ACHN (cell line): ENCODE measurements around the gene CSNK2B.

Experiments
- DNase-seq: peaks from one replicate; pipeline ENCODE4 v3.0.0-alpha.2; 2015
- in situ Hi-C: cut with HindIII; loops from 2 replicates; pipeline ENCODE4 v1.10.0; 2017; ENCODE audit warnings: low sequenced_read_pairs, low pct_ligation_motif_present, low pct_unique_long_range_greater_than_20kb

The CSNK2B gene

DNA sequence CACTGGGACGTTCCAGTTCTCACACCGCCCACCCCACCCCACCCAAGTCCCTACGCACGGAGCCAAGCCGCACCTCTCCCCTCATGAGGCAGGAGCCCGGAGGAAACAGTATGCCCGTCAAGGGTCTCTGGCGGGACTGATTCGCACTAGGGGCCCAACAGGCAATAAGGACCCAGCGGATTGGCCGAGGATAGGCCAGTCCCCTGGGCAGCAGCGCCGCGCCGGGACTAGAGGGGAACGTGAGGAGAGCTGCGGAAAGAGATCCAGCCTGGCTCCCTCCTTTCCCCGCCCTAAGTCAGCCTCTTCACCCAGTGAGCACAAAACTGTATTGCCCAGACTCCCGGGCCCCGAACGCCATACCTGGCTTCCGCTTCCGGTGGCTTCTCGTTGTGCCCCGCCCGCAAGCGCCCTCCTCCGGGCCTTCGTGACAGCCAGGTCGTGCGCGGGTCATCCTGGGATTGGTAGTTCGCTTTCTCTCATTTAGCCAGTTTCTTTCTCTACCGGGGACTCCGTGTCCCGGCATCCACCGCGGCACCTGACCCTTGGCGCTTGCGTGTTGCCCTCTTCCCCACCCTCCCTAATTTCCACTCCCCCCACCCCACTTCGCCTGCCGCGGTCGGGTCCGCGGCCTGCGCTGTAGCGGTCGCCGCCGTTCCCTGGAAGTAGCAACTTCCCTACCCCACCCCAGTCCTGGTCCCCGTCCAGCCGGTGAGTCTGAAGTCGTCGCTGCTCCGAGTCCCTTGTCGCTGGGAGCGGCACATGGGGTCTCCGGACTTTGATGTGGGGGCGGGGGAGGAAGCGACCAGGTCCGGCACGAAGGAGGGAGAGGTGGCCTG lies at the start of gene CSNK2B:
CSNK2B (plus strand) TSS at position 580 of the 836 bp plus-strand sequence. CDS start 752 bp downstream, outside the sequence.
- in situ Hi-C loops = no loop called here
- DNase-seq = peak; percentile 94

DNA sequence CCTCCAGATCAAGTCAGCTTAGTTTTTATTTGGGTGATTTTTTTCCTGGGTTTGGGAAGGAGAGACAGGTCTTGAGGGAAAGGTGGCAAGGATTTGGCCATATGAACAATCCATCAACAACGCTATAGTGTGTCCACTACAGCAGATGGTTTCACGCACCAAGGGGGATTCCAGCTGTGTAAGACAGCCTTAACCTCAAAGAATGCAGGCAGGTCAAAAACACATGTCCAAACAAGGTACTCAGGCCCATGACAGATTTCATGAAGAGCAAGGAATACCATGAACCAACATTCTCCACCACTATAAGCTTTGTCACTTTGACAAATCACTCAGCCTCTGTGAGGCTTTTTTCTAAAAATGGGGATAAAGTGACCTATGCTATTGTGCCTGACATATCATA lies 48.9 kb upstream of the CSNK2B start:
- no peak for DNase-seq
- in situ Hi-C loops = no loop called here

DNA sequence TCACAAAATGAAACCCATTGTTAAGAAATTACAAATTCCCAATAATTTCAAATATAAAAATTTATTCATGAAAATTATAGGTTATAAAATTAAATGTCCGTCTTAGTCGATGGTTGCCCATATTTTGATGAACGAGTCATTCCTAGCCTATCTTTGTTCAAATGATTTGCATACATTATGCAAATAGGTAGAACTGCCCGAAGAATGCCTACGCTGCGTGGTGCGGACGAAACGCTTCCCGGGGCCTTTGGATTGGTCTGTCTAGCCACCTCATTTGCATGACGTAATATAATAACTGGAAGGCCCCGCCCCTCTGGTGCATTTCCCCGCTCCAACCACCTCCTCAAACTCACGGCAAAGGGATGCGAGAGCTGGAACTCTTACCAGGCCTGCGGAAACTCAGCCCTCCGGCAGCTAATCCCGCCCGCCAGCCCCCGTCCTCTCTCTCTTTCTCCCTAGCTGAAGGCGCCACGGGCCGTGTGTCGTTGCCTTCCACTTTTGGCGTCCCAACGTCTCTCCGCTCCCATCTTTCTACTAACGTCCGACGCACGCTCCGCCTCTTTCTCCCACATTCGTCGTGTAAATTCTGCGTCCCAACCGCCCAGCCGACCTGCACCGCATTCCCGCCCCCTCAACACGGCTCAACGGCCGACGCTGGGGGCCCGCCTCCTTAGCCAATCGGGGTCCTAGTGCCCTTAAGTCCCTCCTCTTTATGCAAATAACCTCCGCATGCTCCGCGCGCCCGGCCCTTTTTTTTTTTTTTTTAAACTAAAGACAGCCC lies 45.9 kb upstream of the CSNK2B start:
- in situ Hi-C loops = no loop called here
- DNase-seq = peak; percentile 97

DNA sequence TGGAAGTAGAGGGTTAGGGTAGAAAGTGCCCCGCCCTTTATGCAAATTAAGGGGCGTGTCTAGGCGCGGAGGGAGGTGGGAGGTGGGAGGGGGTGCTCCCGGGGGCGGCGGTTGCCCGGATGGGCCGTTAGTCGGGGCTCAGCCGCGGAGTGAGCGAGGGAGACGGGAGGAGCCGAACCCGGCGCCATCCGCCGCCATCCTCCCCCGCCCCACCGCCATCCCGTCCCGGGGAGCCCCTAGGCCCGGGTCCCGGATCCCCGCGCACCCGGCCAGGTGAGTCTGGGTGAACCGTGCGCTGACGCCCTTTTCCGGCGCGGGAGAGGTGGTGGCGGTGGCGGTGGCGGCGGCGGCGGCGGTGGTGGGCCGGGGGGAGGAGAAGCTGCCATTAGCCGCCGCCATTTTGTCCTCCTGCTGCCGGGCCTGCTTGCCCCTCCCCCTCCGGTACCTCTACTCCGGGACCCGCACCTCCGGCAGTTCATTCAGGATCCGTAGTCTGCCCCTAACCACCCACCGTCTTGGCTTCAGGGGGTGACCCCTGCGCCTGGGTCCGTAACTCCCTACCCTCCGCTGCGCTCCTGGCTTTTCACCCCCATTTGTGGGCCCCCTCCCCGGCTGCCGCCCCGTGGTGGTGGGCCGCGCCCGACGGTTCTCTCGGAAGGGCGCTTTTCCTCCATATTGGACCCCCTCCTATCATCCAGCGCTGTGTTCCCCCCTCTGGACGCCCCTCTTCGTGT lies 45.1 kb upstream of the CSNK2B start, which contains the start of gene PRRC2A:
PRRC2A (plus strand) TSS at position 130 of the 734 bp plus-strand sequence. CDS start 2,075 bp downstream, outside the sequence.
- DNase-seq = peak; percentile 62
- in situ Hi-C loops = no loop called here

DNA sequence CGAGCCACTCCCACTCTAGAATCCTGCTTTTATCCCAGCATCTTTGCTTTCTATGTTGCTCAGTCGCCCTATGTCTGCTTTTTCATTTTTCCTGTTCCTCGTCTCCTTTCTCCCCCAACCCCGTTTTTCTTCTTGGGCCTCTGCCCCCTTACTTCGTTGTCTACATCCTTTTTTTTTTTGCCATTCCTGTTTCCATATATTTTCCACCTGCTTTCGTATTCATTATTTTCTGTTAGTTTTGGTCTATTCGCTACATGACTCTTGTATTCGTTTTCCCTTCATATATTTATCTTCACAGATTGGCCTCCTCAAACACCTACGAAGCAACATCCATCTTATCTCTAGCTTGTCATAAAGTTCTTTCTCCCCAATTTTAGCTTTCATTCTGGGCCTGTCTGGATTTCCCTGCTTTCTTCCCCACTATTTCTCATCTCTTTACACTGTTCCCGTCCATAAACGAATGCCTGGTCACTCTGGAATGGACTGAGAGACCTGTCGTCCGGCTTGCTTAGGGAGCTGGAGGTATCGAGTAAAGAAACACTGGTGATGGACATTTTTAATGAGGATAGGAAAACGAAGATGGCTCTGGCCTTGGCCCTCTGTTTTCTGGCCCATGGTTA lies 44.5 kb upstream of the CSNK2B start:
- no peak for DNase-seq
- in situ Hi-C loops = no loop called here

DNA sequence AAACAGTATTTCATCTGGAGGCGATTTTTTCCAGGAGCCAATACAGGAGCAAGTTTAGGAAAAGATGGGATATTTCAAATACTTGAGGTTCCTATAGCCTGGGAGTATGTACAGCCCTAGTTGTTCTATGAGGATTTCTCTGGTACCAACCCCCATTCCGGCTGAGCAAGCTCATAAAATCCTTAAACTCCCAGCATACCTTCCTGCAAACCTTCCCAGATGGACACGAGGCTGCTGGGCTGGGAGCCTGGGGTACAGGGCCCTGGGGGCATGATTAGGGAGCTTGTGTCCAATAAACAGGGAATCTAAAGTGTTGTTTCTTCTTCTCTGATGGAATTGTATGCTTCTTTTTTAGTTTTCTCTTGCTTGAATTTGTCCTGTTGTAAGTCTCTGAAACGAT lies 43.9 kb upstream of the CSNK2B start:
- DNase-seq = no peak
- in situ Hi-C loops = no loop called here

DNA sequence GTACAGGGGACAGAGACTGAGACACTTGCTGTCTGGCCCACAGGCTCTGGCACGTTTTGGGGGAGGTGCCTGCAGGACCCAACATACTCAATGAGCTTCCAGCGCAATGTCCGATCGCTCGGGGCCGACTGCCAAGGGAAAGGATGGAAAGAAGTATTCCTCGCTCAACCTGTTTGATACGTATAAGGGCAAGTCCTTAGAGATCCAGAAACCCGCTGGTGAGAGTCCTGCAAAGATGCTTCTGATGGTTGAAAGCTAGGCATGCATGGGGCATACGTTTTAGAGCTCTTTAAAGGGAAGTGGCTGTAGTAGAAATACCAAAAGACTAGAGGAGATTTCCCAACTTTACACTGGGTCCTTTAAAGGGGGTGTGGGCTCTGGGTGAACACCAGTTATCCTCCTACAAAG lies 43.2 kb upstream of the CSNK2B start:
- in situ Hi-C loops = no loop called here
- DNase-seq = no peak

DNA sequence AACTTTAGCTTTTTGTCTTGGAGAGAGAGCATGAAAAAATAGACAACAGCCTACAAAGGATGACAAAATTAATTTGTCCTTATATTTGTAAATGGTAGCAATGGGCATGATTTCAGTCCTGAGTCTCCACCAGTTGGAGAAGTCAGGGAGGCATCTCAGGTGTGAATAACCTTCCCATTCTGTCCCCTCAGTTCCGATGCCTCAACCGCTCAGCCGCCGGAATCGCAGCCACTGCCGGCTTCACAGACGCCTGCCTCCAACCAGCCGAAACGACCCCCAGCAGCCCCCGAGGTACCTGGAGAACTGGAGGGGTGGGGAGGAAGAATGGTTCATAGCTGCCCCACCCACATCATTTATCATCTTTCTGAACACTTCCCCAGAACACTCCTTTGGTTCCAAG lies 41.8 kb upstream of the CSNK2B start:
- no peak for DNase-seq
- in situ Hi-C loops = no loop called here

DNA sequence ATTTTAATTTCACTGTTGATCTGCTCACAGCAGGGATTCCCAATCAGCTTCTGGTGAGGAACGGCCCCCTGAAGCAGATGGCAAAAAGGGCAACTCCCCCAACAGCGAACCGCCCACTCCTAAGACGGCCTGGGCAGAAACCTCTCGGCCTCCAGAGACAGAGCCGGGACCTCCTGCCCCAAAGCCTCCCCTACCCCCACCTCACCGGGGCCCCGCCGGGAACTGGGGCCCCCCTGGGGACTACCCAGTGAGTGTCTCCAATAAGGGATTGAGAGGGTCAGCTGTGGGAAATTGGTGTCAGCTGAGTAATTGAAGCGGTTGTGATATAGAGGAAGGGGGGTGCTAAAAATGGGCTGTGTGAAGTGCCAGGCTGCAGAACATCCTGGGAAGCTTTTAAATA lies 38.9 kb upstream of the CSNK2B start:
- in situ Hi-C loops = no loop called here
- DNase-seq = no peak

DNA sequence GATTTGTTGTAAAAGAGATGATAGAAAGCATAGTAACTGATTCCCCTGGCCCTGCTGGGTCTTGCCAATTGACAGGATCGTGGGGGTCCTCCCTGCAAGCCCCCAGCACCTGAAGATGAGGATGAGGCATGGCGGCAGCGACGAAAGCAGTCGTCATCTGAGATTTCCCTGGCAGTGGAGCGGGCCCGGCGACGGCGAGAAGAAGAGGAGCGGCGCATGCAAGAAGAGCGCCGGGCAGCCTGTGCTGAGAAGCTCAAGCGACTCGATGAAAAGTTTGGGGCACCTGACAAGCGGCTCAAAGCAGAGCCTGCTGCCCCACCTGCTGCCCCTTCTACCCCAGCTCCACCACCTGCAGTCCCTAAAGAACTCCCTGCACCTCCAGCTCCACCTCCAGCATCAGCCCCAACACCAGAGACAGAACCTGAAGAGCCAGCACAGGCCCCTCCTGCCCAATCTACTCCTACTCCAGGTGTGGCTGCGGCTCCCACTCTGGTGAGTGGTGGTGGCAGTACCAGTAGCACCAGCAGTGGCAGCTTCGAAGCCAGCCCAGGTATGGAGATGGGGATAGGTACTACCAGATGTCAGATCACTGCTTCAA lies 38.1 kb upstream of the CSNK2B start:
- in situ Hi-C loops = no loop called here
- no peak for DNase-seq

DNA sequence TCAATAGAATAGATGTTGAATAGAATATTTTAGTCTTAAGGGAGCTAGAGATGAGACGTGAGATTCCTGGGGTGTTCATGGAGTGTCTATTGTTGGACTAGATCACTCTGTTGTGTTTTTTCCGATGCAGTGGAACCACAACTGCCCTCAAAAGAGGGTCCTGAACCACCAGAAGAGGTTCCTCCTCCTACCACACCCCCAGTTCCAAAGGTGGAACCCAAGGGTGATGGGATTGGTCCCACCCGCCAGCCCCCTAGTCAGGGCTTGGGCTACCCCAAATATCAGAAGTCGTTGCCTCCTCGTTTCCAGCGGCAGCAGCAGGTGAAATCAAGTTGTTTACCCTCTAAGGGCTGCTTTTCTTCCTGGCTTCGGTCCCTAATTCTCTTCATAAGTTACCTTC lies 36.9 kb upstream of the CSNK2B start:
- in situ Hi-C loops = no loop called here
- no peak for DNase-seq

DNA sequence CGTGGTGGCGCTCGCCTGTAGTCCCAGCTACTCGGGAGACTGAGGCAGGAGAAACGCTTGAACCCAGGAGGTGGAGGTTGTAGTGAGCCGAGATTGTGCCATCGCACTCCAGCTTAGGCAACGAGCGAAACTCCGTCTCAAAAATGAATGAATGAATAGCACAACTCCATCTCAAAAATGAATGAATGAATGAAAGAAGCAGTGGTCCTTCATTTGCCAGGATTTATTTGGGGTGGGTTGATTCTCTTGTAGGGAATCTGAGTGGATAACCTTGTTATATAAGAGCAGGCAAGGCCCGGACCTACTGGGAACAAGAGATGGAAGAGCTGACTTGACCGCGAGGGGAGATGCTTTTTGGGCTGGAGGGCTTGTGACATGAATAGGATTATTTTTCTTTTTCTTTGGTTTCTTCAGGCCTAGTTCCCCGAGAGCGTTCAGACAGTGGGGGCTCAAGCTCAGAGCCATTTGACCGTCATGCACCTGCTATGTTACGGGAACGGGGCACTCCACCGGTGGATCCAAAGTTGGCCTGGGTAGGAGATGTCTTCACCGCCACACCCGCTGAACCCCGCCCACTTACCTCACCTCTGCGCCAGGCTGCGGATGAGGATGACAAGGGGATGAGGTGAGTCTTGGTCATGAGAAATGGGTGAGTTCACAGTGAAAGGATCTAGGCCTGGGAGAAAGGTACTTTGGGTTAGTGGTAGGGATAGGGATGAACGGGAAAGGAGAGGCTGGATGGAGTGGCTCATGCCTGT lies 35.5 kb upstream of the CSNK2B start:
- in situ Hi-C loops = no loop called here
- DNase-seq = no peak

DNA sequence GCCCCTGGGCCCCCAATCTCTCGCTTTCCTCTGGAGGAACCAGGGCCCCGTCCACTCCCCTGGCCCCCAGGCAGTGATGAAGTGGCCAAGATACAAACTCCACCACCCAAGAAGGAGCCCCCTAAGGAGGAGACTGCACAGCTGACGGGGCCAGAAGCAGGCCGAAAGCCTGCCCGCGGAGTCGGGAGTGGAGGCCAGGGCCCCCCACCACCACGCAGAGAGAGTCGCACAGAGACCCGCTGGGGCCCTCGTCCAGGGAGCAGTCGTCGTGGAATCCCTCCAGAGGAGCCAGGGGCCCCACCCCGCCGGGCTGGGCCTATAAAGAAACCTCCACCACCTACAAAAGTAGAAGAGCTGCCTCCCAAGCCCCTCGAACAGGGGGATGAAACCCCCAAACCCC lies 34.7 kb upstream of the CSNK2B start:
- in situ Hi-C loops = no loop called here
- no peak for DNase-seq

DNA sequence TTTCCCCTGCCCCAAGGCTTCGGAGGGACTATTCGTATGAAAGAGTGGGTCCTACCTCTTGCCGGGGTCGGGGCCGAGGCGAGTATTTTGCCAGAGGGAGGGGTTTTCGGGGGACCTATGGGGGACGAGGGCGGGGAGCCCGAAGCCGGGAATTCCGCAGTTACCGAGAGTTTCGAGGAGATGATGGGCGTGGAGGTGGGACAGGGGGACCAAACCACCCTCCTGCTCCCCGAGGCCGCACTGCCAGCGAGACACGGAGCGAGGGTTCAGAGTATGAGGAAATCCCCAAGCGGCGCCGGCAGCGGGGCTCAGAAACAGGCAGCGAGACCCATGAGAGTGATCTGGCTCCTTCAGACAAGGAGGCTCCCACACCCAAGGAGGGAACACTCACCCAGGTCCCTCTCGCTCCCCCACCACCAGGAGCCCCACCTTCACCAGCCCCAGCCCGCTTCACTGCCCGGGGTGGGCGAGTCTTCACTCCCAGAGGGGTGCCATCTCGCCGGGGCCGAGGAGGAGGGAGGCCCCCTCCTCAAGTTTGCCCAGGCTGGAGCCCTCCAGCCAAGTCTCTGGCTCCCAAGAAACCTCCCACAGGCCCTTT lies 34.1 kb upstream of the CSNK2B start:
- in situ Hi-C loops = no loop called here
- no peak for DNase-seq

DNA sequence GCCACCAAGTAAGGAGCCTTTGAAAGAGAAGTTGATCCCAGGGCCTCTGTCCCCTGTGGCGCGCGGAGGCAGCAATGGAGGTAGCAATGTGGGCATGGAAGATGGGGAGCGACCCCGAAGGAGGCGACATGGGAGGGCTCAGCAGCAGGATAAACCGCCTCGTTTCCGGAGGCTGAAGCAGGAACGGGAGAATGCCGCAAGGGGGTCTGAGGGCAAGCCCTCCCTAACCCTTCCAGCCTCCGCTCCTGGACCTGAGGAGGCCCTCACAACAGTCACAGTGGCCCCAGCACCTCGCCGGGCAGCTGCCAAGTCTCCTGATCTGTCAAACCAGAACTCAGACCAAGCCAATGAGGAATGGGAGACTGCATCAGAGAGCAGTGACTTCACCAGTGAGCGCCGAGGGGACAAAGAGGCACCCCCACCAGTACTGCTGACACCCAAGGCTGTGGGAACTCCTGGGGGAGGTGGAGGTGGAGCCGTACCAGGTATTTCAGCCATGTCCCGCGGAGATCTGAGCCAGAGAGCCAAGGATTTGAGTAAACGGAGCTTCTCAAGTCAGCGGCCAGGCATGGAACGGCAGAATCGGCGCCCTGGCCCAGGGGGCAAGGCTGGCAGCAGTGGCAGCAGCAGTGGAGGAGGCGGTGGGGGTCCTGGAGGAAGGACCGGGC lies 33.5 kb upstream of the CSNK2B start:
- in situ Hi-C loops = no loop called here
- no peak for DNase-seq

DNA sequence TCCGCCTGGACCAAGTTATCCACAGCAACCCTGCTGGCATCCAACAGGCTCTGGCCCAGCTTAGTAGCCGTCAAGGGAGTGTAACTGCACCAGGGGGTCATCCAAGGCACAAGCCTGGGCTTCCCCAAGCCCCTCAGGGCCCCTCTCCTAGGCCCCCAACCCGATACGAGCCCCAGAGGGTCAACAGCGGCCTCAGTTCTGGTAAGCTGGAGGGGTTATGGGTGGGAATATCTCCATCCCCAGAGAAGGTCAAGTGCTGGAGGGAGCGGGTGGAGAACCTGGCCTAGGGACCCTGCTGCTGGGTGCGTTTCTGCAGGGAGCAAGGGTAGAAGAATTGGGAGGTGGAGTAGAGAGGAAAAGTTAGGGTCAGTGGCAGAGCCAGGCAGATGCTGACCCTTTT lies 32.4 kb upstream of the CSNK2B start:
- in situ Hi-C loops = no loop called here

DNA sequence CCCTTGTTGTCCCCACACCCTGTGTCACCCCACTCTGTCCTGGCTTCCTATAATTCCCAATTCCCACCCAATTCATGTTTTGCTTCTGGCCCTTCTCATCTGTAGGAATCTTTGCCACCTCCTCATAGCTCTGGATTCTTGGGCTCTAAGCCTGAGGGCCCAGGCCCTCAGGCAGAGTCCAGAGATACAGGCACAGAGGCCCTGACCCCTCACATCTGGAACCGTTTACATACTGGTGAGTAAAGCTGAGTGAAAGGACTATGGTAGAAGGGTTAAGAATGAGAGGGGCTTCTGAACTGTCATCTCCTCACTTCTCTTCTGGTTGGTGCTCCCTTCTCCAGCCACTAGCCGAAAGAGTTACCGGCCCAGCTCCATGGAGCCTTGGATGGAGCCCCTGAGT lies 31.7 kb upstream of the CSNK2B start:
- DNase-seq = no peak
- in situ Hi-C loops = no loop called here

More for the DNA sequence above, 32.4 kb upstream of the CSNK2B start:
- DNase-seq = no peak
